Glutamatergic neuron (in vitro differentiated cells): ENCODE data around the gene KCNK13. TPM values are rescaled to one million over a fixed set of nuclear protein-coding genes. Genes with fewer than 3 reads are reported as not detected.

Experiments used
- DNase-seq: peaks from one replicate; pipeline ENCODE4 v3.0.0; 2022
- H3K27ac Mint-ChIP-seq: one replicate; pipeline ENCODE4 v1.8.0; 2020; ENCODE audit warnings: mild to moderate bottlenecking, mixed read lengths, inconsistent platforms; ENCODE audit not compliant: unreplicated experiment
- H3K27me3 Mint-ChIP-seq: one replicate; pipeline ENCODE4 v1.8.0; 2020; ENCODE audit warnings: mild to moderate bottlenecking, moderate library complexity, mixed read lengths, inconsistent platforms; ENCODE audit not compliant: unreplicated experiment
- H3K36me3 Mint-ChIP-seq: one replicate; pipeline ENCODE4 v1.8.0; 2020; ENCODE audit warnings: mild to moderate bottlenecking, mixed read lengths, inconsistent platforms; ENCODE audit not compliant: unreplicated experiment
- H3K4me1 Mint-ChIP-seq: one replicate; pipeline ENCODE4 v1.8.0; 2020; ENCODE audit warnings: mild to moderate bottlenecking, low read depth, mixed read lengths, inconsistent platforms; ENCODE audit not compliant: unreplicated experiment
- H3K4me3 Mint-ChIP-seq: one replicate; pipeline ENCODE4 v1.8.0; 2020; ENCODE audit warnings: mild to moderate bottlenecking, mixed read lengths, inconsistent platforms; ENCODE audit not compliant: unreplicated experiment
- H3K9me3 Mint-ChIP-seq: one replicate; pipeline ENCODE4 v1.8.0; 2020; ENCODE audit warnings: mild to moderate bottlenecking, moderate library complexity, mixed read lengths, inconsistent platforms; ENCODE audit not compliant: unreplicated experiment
- CTCF ChIP-seq: fragments of 200-600 bp; sonication (generic); IDR thresholded peaks from one replicate; pipeline ENCODE4 v1.5.0; 2021; ENCODE audit not compliant: partially characterized antibody, unreplicated experiment
- total RNA-seq: library from RNA; stranded (reverse); fragmentation: NEBNext Ultra II Directional; extraction: Animal tissue kit (Norgen Biotek cat#: 25700); gene quantifications from one replicate; pipeline ENCODE4 v1.2.1, GENCODE V29; 2021; ENCODE audit not compliant: unreplicated experiment

Gene KCNK13
- total RNA-seq, 1 donor from 2014 or later = not detected

DNA sequence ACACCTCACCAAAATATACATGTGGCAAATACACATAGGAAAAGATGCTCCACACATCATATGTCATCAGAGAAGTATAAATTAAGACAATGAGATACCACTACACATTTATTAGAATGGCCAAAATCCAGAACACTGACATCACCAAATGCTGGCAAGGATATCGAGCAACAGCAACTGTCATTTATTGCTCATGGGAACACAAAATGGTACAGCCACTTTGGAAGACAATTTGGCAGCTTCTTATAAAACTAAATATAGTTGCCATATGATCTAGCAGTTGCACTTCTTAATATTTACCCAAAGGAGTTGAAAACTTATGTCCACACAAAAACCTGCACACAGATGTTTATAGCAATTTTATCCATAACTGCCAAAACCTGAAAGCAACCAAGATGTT is 7.0 kb upstream of the KCNK13 start:
- DNase-seq = no peak
- H3K27ac Mint-ChIP-seq = no peak overlapping the region
- no peaks in the 10 kb centered on the region for H3K4me1 Mint-ChIP-seq
- peaks cover 7% of the 10 kb centered on the region for H3K27me3 Mint-ChIP-seq
- H3K4me3 Mint-ChIP-seq = no peak overlapping the region
- H3K36me3 Mint-ChIP-seq = peaks cover 11% of the 10 kb centered on the region
- TF ChIP-seq CTCF = no peak
- peaks cover 2% of the 10 kb centered on the region for H3K9me3 Mint-ChIP-seq

DNA sequence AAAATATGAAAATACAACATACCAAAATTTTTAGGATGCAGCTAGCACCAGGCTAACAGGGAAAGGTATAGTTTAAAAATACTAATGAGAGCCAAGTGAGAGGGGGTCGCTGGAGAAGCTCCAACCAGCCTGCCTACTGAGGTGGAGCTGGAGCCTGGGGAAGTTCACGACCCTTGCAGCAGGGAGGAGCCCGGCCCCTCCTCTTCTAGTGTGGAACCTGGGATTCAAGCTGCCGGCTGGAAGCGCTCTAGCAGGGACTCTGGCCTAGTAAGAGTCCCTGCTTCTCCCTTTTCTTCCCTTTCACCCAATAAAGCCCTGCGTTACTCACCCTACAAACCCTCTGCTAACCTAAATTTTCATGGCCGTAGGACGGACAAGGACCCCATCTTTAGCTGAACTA is 5.0 kb upstream of the KCNK13 start:
- DNase-seq = no peak
- peaks cover 11% of the 10 kb centered on the region for H3K27me3 Mint-ChIP-seq
- no peak overlapping the region for H3K4me3 Mint-ChIP-seq
- no peaks in the 10 kb centered on the region for H3K4me1 Mint-ChIP-seq
- H3K9me3 Mint-ChIP-seq = no peaks in the 10 kb centered on the region
- no peak for TF ChIP-seq CTCF
- H3K27ac Mint-ChIP-seq = no peak overlapping the region
- peaks cover 11% of the 10 kb centered on the region for H3K36me3 Mint-ChIP-seq

GRCh38 chr14:90058876-90059458 is 2.8 kb upstream of the KCNK13 start:
- H3K4me3 Mint-ChIP-seq = no peak overlapping the region
- no peak for DNase-seq
- peaks cover 16% of the 10 kb centered on the region for H3K36me3 Mint-ChIP-seq
- peaks cover 4% of the 10 kb centered on the region for H3K4me1 Mint-ChIP-seq
- H3K9me3 Mint-ChIP-seq = no peaks in the 10 kb centered on the region
- peaks cover 21% of the 10 kb centered on the region for H3K27me3 Mint-ChIP-seq
- no peak for TF ChIP-seq CTCF
- no peak overlapping the region for H3K27ac Mint-ChIP-seq

- peaks cover 23% of the 10 kb centered on the region for H3K27me3 Mint-ChIP-seq
Observed at GRCh38 chr14:90060312-90060964, 1.4 kb upstream of the KCNK13 start.

More at GRCh38 chr14:90060312-90060964, 1.4 kb upstream of the KCNK13 start:
- peaks cover 16% of the 10 kb centered on the region for H3K36me3 Mint-ChIP-seq
- H3K4me1 Mint-ChIP-seq = peaks cover 4% of the 10 kb centered on the region
- TF ChIP-seq CTCF = peak; percentile 38
- H3K4me3 Mint-ChIP-seq = peak overlapping the region; percentile 78
- H3K9me3 Mint-ChIP-seq = no peaks in the 10 kb centered on the region
- no peak overlapping the region for H3K27ac Mint-ChIP-seq
- peak; percentile 66 for DNase-seq
